Measurements from ENCODE around the gene AZU1.

GRCh38 chr19:870963-871401 is 43.3 kb downstream of the AZU1 start:
- TF ChIP-seq, protein P1, sequence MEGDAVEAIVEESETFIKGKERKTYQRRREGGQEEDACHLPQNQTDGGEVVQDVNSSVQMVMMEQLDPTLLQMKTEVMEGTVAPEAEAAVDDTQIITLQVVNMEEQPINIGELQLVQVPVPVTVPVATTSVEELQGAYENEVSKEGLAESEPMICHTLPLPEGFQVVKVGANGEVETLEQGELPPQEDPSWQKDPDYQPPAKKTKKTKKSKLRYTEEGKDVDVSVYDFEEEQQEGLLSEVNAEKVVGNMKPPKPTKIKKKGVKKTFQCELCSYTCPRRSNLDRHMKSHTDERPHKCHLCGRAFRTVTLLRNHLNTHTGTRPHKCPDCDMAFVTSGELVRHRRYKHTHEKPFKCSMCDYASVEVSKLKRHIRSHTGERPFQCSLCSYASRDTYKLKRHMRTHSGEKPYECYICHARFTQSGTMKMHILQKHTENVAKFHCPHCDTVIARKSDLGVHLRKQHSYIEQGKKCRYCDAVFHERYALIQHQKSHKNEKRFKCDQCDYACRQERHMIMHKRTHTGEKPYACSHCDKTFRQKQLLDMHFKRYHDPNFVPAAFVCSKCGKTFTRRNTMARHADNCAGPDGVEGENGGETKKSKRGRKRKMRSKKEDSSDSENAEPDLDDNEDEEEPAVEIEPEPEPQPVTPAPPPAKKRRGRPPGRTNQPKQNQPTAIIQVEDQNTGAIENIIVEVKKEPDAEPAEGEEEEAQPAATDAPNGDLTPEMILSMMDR (conservative IDR thresholded peaks at IDR 0.05): no peak
- TF ChIP-seq ZFX (IDR thresholded peaks at IDR 0.05): no peak
